Vagina (tissue), 2 donors: Measurements from ENCODE around the gene SGIP1.

Experiments
- CTCF ChIP-seq, 3 experiments: fragments of 450-650 bp in 2 of 3; fragments of 200-600 bp in 1 of 3; sonication (generic) in 1 of 3; IDR thresholded peaks; one replicate each; pipeline ENCODE4 v1.5.1; 2017 to 2019; ENCODE audit warnings: antibody characterized with exemption in 3 of 3, mild to moderate bottlenecking in 2 of 3, moderate library complexity in 2 of 3
- POLR2A ChIP-seq, 2 donors: fragments of 450-650 bp; IDR thresholded peaks; one replicate each; pipeline ENCODE4 v1.6.1; 2017; ENCODE audit warnings: antibody characterized with exemption in 2 of 2, mild to moderate bottlenecking in 2 of 2, moderate library complexity in 2 of 2
- POLR2AphosphoS5 ChIP-seq, 2 donors: sonication (generic); formaldehyde crosslinking; IDR thresholded peaks; one replicate each; pipeline ENCODE4 v1.9.0; 2017; ENCODE audit warnings: antibody characterized with exemption in 2 of 2, mild to moderate bottlenecking in 2 of 2, low read depth in 1 of 2; ENCODE audit not compliant: insufficient read depth in 1 of 2

GRCh38 chr1:66489151-66489550, 44.8 kb upstream of the SGIP1 start:
- TF ChIP-seq POLR2A (IDR thresholded peaks at IDR 0.05) (no peak), CTCF (IDR thresholded peaks at IDR 0.05) (no peak), POLR2AphosphoS5 (IDR thresholded peaks at IDR 0.05; ENCODE audit: insufficient read depth in 1 of 2, low read depth in 1 of 2) (no peak)
